Stimulated activated CD4-positive, alpha-beta T cell treated with anti-CD3 and anti-CD28 coated beads, Interleukin-2, amount 100 ng/mL, for 4 hours (primary cell): ENCODE data around the gene TMEM121B.

Experiments
- DNase-seq: peaks from one replicate; pipeline ENCODE4 v3.0.0-alpha.2; 2020; ENCODE audit warnings: low read depth

Gene TMEM121B

GRCh38 chr22:17091851-17092250 lies 29.3 kb downstream of the TMEM121B start:
- no peak for DNase-seq

- no peak for DNase-seq
Observed at GRCh38 chr22:17090550-17090949, 30.6 kb downstream of the TMEM121B start.

GRCh38 chr22:17087498-17088131 lies 33.5 kb downstream of the TMEM121B start:
- peak; percentile 35 for DNase-seq

GRCh38 chr22:17086788-17087497 lies 34.2 kb downstream of the TMEM121B start:
- DNase-seq = no peak

GRCh38 chr22:17086296-17086695 lies 34.9 kb downstream of the TMEM121B start:
- no peak for DNase-seq

- peak; percentile 42 for DNase-seq
Observed at GRCh38 chr22:17085277-17086181, 35.6 kb downstream of the TMEM121B start.

- peak; percentile 91 for DNase-seq
Observed at GRCh38 chr22:17084554-17085276, 36.4 kb downstream of the TMEM121B start, which contains the start of gene IL17RA. TSS of gene IL17RA (plus strand) at chr22:17085000. CDS start at chr22:17085092, 92 bp downstream.

- no peak for DNase-seq
Observed at GRCh38 chr22:17083811-17084441, 37.2 kb downstream of the TMEM121B start.

- DNase-seq = no peak
Observed at GRCh38 chr22:17083255-17083654, 37.9 kb downstream of the TMEM121B start.

- DNase-seq = no peak
Observed at GRCh38 chr22:17079572-17079971, 41.6 kb downstream of the TMEM121B start.

GRCh38 chr22:17077255-17077654 lies 43.9 kb downstream of the TMEM121B start:
- DNase-seq = no peak

- no peak for DNase-seq
Observed at GRCh38 chr22:17074648-17075002, 46.5 kb downstream of the TMEM121B start.

GRCh38 chr22:17072877-17073276 lies 48.3 kb downstream of the TMEM121B start:
- no peak for DNase-seq
